Hematopoietic multipotent progenitor cell treated with erythropoietin and hydrocortisone succinate and interleukin-3 and kit ligand, for 8 days (in vitro differentiated cells): ENCODE measurements around the gene MCL1.
A peak's percentile ranks its signal among the peaks of the same experiment; 100 is the strongest.

Experiments used
- DNase-seq: peaks from one replicate; pipeline ENCODE4 v3.0.0-alpha.2; 2015

MCL1 gene

GRCh38 chr1:150555971-150556865 is 23.2 kb downstream of the MCL1 start:
- no peak for DNase-seq

- DNase-seq, result no peak
These were observed 24.0 kb downstream of the MCL1 start for GRCh38 chr1:150555198-150555970.

- DNase-seq, result no peak
These were observed 25.3 kb downstream of the MCL1 start for GRCh38 chr1:150554086-150554452.

- DNase-seq, result no peak
These were observed 25.9 kb downstream of the MCL1 start for GRCh38 chr1:150553392-150554085.

GRCh38 chr1:150552911-150553289 is 26.5 kb downstream of the MCL1 start:
- no peak for DNase-seq

GRCh38 chr1:150552128-150552910 is 27.1 kb downstream of the MCL1 start:
- peak; percentile 44 for DNase-seq

- no peak for DNase-seq
These were observed 27.7 kb downstream of the MCL1 start for GRCh38 chr1:150551784-150552127.

GRCh38 chr1:150551051-150551783 is 28.2 kb downstream of the MCL1 start:
- no peak for DNase-seq

GRCh38 chr1:150550222-150551050 is 29.0 kb downstream of the MCL1 start:
- DNase-seq, result no peak

GRCh38 chr1:150549496-150550221 is 29.8 kb downstream of the MCL1 start:
- DNase-seq, result no peak

GRCh38 chr1:150548632-150549495 is 30.5 kb downstream of the MCL1 start, which contains the start of gene ADAMTSL4:
Gene ADAMTSL4, plus strand, starts transcription at chr1:150549408. Its CDS starts 2,881 bp downstream, at chr1:150552289.
- peak; percentile 56 for DNase-seq

GRCh38 chr1:150548324-150548631 is 31.1 kb downstream of the MCL1 start:
- DNase-seq, result no peak

GRCh38 chr1:150546294-150546937 is 33.0 kb downstream of the MCL1 start:
- no peak for DNase-seq

- DNase-seq, result peak; percentile 81
These were observed 33.9 kb downstream of the MCL1 start for GRCh38 chr1:150545486-150546032.

- DNase-seq, result no peak
These were observed 35.2 kb downstream of the MCL1 start for GRCh38 chr1:150544204-150544603.

GRCh38 chr1:150543500-150544143 is 35.8 kb downstream of the MCL1 start:
- no peak for DNase-seq

GRCh38 chr1:150537732-150538684 is 41.4 kb downstream of the MCL1 start:
- no peak for DNase-seq
